Measurements from ENCODE around the gene S100A10.

DNA sequence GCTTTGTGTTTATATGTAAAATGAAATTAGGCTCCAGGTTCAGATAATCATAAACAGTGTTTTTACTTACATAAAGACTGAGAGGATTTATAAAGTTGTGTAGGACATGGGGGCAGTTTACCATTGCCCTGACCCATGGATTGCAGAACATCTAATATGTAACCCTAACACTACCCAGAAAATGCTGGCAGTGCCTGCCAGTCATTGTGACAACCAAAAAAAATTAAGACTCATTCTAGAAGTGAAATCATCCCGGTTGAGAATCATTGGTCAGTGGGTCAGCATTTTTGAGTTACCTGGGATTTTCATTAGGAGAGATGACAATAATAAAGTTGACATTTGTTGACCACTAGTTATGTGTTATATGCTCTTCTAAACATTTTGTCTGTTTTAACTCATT lies 53.1 kb downstream of the S100A10 start:
- TF ChIP-seq, protein P1, sequence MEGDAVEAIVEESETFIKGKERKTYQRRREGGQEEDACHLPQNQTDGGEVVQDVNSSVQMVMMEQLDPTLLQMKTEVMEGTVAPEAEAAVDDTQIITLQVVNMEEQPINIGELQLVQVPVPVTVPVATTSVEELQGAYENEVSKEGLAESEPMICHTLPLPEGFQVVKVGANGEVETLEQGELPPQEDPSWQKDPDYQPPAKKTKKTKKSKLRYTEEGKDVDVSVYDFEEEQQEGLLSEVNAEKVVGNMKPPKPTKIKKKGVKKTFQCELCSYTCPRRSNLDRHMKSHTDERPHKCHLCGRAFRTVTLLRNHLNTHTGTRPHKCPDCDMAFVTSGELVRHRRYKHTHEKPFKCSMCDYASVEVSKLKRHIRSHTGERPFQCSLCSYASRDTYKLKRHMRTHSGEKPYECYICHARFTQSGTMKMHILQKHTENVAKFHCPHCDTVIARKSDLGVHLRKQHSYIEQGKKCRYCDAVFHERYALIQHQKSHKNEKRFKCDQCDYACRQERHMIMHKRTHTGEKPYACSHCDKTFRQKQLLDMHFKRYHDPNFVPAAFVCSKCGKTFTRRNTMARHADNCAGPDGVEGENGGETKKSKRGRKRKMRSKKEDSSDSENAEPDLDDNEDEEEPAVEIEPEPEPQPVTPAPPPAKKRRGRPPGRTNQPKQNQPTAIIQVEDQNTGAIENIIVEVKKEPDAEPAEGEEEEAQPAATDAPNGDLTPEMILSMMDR (IDR thresholded peaks at IDR 0.05 in 8 of 11, conservative IDR thresholded peaks at IDR 0.05 in 3 of 11) = no peak
- no peak for TF ChIP-seq POLR2AphosphoS5 (IDR thresholded peaks at IDR 0.05)
